ENCODE data around the gene CDH3.

DNA sequence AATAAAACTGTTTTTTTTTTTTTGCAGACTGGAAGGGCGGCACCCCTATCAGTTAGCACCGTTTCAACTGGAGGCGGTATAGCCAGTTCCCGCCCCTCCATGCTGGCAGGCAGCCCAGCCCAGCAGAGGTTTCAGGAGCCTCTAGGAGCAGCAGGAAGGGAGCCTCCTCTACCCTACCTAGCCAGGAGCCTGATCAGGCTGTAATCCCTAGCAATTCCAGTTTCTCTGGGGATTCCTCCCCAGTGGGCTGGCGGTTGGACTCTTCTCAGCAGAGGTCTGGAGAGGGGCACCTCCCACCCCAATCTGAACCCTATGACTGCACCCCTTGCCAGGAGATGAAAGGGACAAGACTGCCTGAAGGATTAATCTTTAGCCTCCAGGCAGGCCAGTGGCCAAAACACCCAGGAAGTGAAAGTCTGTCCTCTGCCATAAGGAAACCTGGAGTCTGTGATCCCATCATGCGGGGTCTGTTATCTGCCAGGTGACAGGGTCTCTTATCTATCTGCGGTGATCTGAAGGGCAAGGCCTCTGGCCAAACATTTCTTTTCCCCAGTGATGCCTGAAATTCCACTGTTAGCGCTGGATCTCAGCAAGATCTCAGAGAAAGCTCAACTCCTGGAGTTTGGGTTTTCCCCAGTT is 87.1 kb downstream of the CDH3 start:
- TF ChIP-seq, protein P1, sequence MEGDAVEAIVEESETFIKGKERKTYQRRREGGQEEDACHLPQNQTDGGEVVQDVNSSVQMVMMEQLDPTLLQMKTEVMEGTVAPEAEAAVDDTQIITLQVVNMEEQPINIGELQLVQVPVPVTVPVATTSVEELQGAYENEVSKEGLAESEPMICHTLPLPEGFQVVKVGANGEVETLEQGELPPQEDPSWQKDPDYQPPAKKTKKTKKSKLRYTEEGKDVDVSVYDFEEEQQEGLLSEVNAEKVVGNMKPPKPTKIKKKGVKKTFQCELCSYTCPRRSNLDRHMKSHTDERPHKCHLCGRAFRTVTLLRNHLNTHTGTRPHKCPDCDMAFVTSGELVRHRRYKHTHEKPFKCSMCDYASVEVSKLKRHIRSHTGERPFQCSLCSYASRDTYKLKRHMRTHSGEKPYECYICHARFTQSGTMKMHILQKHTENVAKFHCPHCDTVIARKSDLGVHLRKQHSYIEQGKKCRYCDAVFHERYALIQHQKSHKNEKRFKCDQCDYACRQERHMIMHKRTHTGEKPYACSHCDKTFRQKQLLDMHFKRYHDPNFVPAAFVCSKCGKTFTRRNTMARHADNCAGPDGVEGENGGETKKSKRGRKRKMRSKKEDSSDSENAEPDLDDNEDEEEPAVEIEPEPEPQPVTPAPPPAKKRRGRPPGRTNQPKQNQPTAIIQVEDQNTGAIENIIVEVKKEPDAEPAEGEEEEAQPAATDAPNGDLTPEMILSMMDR (IDR thresholded peaks at IDR 0.05): no peak
- TF ChIP-seq POLR2A (IDR thresholded peaks at IDR 0.05): no peak
